Jurkat, Clone E6-1 (cell line): Measurements from ENCODE around the gene MTM1.

Experiments
- DNase-seq: peaks from one replicate; pipeline ENCODE4 v3.0.0-alpha.2; 2011; ENCODE audit warnings: low read depth, low spot score
- H3K4me3 ChIP-seq: 2 replicates; pipeline ENCODE4 v1.5.1; 2011; ENCODE audit warnings: mild to moderate bottlenecking, low read length, control low read depth, moderate library complexity

MTM1 gene

GRCh38 chrX:150643958-150644357, 75.5 kb downstream of the MTM1 start:
- DNase-seq, result no peak
- no peak overlapping the region for H3K4me3 ChIP-seq

GRCh38 chrX:150644422-150644821, 76.0 kb downstream of the MTM1 start:
- DNase-seq, result peak; percentile 41
- H3K4me3 ChIP-seq, result no peak overlapping the region

DNA sequence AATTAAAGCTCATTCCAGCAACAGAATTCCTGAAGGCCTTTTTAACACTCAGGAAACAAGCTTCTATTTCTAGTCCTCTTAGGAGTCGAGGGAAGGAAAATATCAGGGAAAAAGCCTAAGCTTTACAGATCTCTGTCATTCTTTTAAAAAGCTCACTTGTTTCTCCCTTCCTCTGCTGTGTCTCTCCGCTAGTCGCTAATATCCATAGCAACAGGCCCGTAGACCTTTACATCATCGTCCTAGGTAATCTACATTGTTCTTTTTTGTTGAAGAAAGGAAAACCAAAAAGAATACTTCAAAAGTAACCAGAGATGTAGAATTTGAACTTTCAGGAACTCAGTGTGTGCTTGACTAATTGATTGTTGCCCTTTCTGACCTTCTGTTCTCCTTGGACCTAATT, 78.9 kb downstream of the MTM1 start:
- no peak overlapping the region for H3K4me3 ChIP-seq
- no peak for DNase-seq

- no peak for DNase-seq
- no peak overlapping the region for H3K4me3 ChIP-seq
Measured at GRCh38 chrX:150648296-150648940, 80.0 kb downstream of the MTM1 start.

- DNase-seq, result no peak
- no peak overlapping the region for H3K4me3 ChIP-seq
Measured at GRCh38 chrX:150649096-150649870, 80.9 kb downstream of the MTM1 start.

DNA sequence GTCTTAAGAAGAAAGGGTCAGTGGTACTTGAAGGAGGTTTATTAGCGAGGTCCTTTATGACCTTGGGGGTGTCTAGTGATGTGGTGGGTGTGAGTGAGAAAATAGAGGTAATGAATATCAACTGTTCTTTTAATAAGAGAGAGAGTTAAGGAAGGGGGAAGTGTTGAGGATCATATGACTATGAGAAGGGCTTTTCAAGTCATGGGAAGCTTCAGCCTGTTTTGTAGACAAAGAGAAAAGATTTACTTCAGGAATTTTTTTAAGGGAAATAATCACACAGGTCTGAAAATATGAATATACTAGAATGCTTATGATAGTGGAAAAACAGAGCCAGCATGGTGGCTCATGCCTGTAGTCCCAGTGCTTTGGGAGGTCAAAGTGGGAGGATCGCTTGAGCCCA, 83.5 kb downstream of the MTM1 start:
- no peak for DNase-seq

GRCh38 chrX:150655788-150656187, 87.4 kb downstream of the MTM1 start:
- H3K4me3 ChIP-seq, result no peak overlapping the region
- no peak for DNase-seq

More for the DNA sequence above, 83.5 kb downstream of the MTM1 start:
- no peak overlapping the region for H3K4me3 ChIP-seq

DNA sequence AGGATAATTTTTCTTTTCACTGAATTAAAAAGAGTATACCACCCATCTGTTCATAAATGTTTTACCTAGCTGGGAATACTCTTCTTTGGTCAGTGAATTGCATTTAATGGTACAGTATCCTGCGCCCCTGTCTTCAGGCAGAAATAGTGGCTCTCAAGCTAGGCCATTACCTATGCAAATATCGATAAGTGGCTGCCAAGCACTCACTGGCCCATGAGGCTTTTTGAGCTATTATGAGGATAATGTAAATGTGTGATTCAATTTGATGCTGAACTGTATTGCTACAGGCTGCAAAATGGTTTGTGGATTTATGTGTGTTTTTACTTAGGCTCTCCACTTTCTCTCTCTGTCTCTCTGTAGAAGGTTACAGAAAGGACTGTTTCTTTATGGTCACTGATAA, 94.7 kb downstream of the MTM1 start:
- DNase-seq, result no peak
- no peak overlapping the region for H3K4me3 ChIP-seq

DNA sequence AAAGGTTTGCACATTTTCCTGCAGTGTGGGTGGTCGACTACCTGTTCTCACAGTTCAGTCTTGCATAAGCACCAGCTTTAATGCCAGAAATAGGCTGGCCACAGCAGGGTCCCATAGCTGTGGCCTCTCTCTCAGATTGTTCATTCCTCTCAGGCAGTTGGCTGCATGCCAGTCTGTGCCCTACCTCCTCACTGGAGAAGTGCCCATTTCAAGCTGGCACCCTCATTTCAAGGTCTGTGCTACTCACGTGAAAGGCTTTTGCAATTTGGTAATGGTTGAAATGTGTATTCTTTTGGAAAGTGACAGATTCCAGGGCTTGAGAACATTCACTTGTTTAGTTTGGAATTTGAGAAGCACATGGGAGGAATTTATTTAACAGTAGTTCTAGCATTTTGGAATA, 95.9 kb downstream of the MTM1 start:
- no peak for DNase-seq
- no peak overlapping the region for H3K4me3 ChIP-seq

DNA sequence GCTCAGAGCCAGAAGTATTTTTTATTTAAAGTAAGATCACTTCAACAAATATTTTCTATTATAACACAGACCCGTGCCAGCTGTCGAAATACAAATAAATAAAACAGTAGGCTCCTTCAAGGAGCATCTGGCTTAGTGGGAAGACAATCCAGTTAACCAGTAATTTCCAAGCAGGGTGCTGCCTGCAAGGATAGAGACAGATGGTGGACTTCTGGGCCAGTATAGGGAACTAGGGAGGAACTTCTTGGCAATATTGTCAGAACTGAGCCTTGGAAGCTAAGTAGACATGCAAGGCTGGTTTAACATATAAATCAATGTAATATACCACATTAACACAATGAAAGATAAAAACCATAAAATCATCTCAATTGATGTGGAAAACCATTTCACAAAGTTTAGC, 107.8 kb downstream of the MTM1 start:
- DNase-seq, result no peak

GRCh38 chrX:150680974-150681373, 112.6 kb downstream of the MTM1 start:
- no peak for DNase-seq
- no peak overlapping the region for H3K4me3 ChIP-seq

More for the DNA sequence above, 107.8 kb downstream of the MTM1 start:
- H3K4me3 ChIP-seq, result no peak overlapping the region

DNA sequence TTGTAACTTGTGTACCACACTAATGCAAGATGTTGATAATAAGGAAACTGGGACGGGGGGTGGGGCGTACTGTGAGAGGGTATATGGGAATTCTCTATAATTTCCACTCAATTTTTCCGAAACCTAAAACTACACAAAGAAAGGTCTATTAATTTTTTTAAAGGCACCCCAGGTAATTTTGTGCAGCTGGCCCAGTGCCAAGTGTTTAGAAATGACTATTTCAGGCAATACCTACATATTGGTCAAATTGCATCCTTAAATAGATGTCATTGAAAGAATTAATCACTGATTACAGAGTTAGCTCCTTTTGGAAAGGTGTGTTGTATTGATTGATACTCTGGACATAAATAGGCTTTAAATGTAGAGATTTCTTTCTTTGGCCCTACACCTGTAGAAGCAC, 114.7 kb downstream of the MTM1 start:
- H3K4me3 ChIP-seq, result no peak overlapping the region
- DNase-seq, result no peak

- peak; percentile 38 for DNase-seq
- no peak overlapping the region for H3K4me3 ChIP-seq
Measured at GRCh38 chrX:150683536-150684146, 115.2 kb downstream of the MTM1 start.

- H3K4me3 ChIP-seq, result no peak overlapping the region
- DNase-seq, result no peak
Measured at GRCh38 chrX:150688911-150689451, 120.6 kb downstream of the MTM1 start.

- no peak for DNase-seq
- no peak overlapping the region for H3K4me3 ChIP-seq
Measured at GRCh38 chrX:150690126-150690525, 121.7 kb downstream of the MTM1 start.

DNA sequence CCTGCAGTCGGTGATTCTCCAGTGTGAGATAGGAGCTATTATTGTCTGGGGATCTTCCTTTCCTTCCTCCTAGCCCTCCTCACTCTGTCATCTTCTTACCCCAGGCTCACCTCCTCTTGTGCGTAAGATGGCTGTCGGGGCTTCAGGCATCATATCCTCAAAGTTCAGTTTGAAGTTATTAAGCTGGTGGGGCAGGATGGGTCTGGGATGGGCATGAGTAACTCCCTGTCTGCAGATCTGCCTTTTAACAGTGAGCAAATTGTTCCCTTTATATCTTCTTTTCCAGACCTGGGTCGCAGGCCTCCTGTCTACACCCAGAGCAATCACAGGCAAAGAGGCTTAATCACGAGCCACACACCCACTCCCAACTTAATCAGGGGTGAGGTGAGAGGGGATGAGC, 123.9 kb downstream of the MTM1 start:
- H3K4me3 ChIP-seq, result peak overlapping the region; percentile 73
- DNase-seq, result no peak

- no peak for DNase-seq
- H3K4me3 ChIP-seq, result peak within 1 kb of the TSS; percentile 73
Measured at GRCh38 chrX:150692831-150693724, 124.7 kb downstream of the MTM1 start, which contains the start of gene MTMR1. Gene MTMR1 (plus strand): TSS chrX:150693396. CDS start chrX:150693531, 135 bp downstream.

DNA sequence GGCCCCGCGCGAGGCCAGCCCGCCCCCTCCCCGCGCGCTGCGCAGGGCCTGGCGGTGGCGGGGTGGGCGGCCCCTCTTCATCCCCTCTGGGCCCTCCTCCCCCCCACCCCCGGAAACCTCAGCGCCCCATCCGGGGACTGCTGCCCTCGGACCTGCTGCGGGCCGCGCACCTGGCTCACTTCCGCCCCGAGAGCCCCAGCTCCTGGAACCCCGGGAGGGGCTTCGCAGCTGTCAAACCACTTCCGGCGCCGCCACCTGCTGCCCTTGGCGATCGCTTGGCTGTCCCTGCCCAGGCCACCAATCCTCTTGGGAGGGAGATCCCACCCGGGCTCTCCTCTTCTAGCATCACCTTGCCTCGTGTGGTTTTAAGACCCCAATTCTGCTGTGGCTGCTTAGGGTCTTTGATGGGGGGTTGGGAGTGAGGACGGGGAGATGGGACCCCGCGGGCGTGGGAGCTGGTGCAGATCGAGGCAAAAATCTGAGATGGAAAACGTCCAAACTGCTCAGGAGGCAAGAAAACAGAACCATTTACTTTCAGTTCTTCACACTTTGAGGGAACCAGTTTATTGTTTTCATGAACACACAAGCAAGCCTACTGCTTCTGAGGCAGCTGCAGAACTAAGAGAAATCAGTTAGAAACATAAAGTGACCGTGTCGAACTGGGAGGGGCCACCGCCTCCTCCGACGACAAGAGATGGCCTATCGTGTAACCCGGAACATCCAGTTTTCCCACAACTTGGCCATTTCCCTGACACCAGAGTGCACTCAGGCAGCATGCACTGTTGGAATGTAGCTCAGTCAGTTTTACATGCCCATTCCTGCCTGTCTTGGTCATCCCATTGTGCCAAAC, 125.5 kb downstream of the MTM1 start:
- peak; percentile 72 for DNase-seq
- H3K4me3 ChIP-seq, result peak overlapping the region; percentile 73
